ENCODE results near the gene SPA17. TPM values are rescaled to one million over a fixed set of nuclear protein-coding genes. Genes with fewer than 3 reads are reported as not detected.

SPA17 gene
- total RNA-seq, 1 donor from 2014 or later: 13.6 TPM

- no peaks in the 10 kb centered on the region for H3K4me1 Mint-ChIP-seq (ENCODE audit: low read depth)
- no peaks in the 10 kb centered on the region for H3K27me3 Mint-ChIP-seq
- TF ChIP-seq, protein P1, sequence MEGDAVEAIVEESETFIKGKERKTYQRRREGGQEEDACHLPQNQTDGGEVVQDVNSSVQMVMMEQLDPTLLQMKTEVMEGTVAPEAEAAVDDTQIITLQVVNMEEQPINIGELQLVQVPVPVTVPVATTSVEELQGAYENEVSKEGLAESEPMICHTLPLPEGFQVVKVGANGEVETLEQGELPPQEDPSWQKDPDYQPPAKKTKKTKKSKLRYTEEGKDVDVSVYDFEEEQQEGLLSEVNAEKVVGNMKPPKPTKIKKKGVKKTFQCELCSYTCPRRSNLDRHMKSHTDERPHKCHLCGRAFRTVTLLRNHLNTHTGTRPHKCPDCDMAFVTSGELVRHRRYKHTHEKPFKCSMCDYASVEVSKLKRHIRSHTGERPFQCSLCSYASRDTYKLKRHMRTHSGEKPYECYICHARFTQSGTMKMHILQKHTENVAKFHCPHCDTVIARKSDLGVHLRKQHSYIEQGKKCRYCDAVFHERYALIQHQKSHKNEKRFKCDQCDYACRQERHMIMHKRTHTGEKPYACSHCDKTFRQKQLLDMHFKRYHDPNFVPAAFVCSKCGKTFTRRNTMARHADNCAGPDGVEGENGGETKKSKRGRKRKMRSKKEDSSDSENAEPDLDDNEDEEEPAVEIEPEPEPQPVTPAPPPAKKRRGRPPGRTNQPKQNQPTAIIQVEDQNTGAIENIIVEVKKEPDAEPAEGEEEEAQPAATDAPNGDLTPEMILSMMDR (IDR thresholded peaks at IDR 0.05; ENCODE audit: unreplicated experiment): no peak
- no peak for DNase-seq (ENCODE audit: low spot score, unreplicated experiment)
- H3K9me3 Mint-ChIP-seq (ENCODE audit: low read depth): peaks cover 23% of the 10 kb centered on the region
- H3K36me3 Mint-ChIP-seq (ENCODE audit: insufficient read depth): peaks cover 30% of the 10 kb centered on the region
- no peak overlapping the region for H3K27ac Mint-ChIP-seq
- H3K4me3 Mint-ChIP-seq (ENCODE audit: low read depth): no peak overlapping the region
Measured at GRCh38 chr11:124681421-124681820, 7.7 kb downstream of the SPA17 start.

DNA sequence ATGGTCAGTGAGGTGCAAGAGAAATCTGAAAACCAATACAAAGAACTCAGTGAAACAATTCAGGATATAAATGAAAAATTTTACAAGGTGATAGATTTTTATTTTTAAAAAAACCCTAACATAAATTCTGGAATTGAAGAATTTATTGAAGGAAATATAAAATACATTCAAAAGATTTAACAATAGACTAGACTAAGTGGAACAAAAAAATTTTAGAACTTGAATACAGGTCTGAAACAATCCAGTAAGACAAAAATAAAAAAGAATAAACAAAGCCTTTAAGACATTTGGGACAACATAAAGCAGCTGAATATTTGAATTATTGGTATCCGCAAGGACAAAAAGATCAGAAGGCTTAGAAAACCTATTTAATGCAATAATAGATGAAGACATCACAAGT lies 8.7 kb downstream of the SPA17 start:
- peaks cover 34% of the 10 kb centered on the region for H3K9me3 Mint-ChIP-seq (ENCODE audit: low read depth)
- no peaks in the 10 kb centered on the region for H3K27me3 Mint-ChIP-seq
- no peak for DNase-seq (ENCODE audit: low spot score, unreplicated experiment)
- peaks cover 39% of the 10 kb centered on the region for H3K36me3 Mint-ChIP-seq (ENCODE audit: insufficient read depth)
- H3K27ac Mint-ChIP-seq: no peak overlapping the region
- no peaks in the 10 kb centered on the region for H3K4me1 Mint-ChIP-seq (ENCODE audit: low read depth)
- no peak overlapping the region for H3K4me3 Mint-ChIP-seq (ENCODE audit: low read depth)
- TF ChIP-seq, protein P1 (IDR thresholded peaks at IDR 0.05; ENCODE audit: unreplicated experiment): no peak

- no peaks in the 10 kb centered on the region for H3K27me3 Mint-ChIP-seq
- H3K36me3 Mint-ChIP-seq (ENCODE audit: insufficient read depth): no peaks in the 10 kb centered on the region
- no peak overlapping the region for H3K4me3 Mint-ChIP-seq (ENCODE audit: low read depth)
Measured at GRCh38 chr11:124693142-124693541, 19.4 kb downstream of the SPA17 start.

GRCh38 chr11:124699547-124699946 lies 25.8 kb downstream of the SPA17 start:
- Mint-ChIP-seq H3K36me3 (ENCODE audit: insufficient read depth) (no peaks in the 10 kb centered on the region), H3K27me3 (no peaks in the 10 kb centered on the region), H3K4me3 (ENCODE audit: low read depth) (no peak overlapping the region), H3K27ac (no peak overlapping the region), H3K9me3 (ENCODE audit: low read depth) (peaks cover 5% of the 10 kb centered on the region), H3K4me1 (ENCODE audit: low read depth) (no peaks in the 10 kb centered on the region)
- TF ChIP-seq, protein P1 (IDR thresholded peaks at IDR 0.05; ENCODE audit: unreplicated experiment): no peak
- no peak for DNase-seq (ENCODE audit: low spot score, unreplicated experiment)

More at GRCh38 chr11:124693142-124693541, 19.4 kb downstream of the SPA17 start:
- Mint-ChIP-seq H3K9me3 (ENCODE audit: low read depth) (peaks cover 4% of the 10 kb centered on the region), H3K27ac (no peak overlapping the region), H3K4me1 (ENCODE audit: low read depth) (no peaks in the 10 kb centered on the region)
- TF ChIP-seq, protein P1 (IDR thresholded peaks at IDR 0.05; ENCODE audit: unreplicated experiment): no peak
- DNase-seq (ENCODE audit: low spot score, unreplicated experiment): no peak

DNA sequence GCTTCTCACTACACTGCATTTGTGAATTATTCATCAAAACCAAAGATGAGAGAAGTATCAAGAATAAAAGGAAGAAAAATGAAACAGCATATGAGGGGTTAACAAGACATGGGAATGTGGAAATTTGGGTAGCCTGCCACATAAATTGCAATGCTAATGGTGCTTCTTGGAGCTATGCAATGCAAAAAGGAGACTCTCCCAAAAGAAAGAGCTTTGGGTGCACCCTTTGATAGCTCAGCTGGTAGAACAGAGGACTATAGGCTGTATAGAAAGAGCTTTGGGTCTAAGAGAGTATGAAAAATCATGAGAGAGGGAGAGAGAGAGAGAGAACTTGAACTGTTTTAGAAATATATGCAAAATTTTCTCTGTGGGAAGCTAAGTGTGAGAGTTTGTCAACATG lies 26.3 kb downstream of the SPA17 start:
- TF ChIP-seq, protein P1 (IDR thresholded peaks at IDR 0.05; ENCODE audit: unreplicated experiment): no peak
- H3K4me3 Mint-ChIP-seq (ENCODE audit: low read depth): no peak overlapping the region
- H3K9me3 Mint-ChIP-seq (ENCODE audit: low read depth): peaks cover 5% of the 10 kb centered on the region
- no peaks in the 10 kb centered on the region for H3K36me3 Mint-ChIP-seq (ENCODE audit: insufficient read depth)
- no peaks in the 10 kb centered on the region for H3K4me1 Mint-ChIP-seq (ENCODE audit: low read depth)
- DNase-seq (ENCODE audit: low spot score, unreplicated experiment): no peak
- no peak overlapping the region for H3K27ac Mint-ChIP-seq
- H3K27me3 Mint-ChIP-seq: no peaks in the 10 kb centered on the region

Data from progenitor cell of endocrine pancreas (in vitro differentiated cells).